Lower leg skin (tissue), 3 donors: ENCODE measurements around the gene NFYA.

ENCODE experiments used
- POLR2A ChIP-seq, 2 donors: fragments of 450-650 bp; IDR thresholded peaks; one replicate each; pipeline ENCODE4 v1.6.1; 2016 to 2017; ENCODE audit warnings: antibody characterized with exemption in 2 of 2, mild to moderate bottlenecking in 1 of 2, moderate library complexity in 1 of 2
- TF ChIP-seq, protein P1 (sequence below), 3 donors: fragments of 450-650 bp; IDR thresholded peaks; one replicate each; pipeline ENCODE4 v1.5.1; 2016; ENCODE audit warnings: antibody characterized with exemption in 3 of 3, mild to moderate bottlenecking in 3 of 3, moderate library complexity in 2 of 3

GRCh38 chr6:41074692-41075436, 2.1 kb downstream of the NFYA start:
- TF ChIP-seq, protein P1, sequence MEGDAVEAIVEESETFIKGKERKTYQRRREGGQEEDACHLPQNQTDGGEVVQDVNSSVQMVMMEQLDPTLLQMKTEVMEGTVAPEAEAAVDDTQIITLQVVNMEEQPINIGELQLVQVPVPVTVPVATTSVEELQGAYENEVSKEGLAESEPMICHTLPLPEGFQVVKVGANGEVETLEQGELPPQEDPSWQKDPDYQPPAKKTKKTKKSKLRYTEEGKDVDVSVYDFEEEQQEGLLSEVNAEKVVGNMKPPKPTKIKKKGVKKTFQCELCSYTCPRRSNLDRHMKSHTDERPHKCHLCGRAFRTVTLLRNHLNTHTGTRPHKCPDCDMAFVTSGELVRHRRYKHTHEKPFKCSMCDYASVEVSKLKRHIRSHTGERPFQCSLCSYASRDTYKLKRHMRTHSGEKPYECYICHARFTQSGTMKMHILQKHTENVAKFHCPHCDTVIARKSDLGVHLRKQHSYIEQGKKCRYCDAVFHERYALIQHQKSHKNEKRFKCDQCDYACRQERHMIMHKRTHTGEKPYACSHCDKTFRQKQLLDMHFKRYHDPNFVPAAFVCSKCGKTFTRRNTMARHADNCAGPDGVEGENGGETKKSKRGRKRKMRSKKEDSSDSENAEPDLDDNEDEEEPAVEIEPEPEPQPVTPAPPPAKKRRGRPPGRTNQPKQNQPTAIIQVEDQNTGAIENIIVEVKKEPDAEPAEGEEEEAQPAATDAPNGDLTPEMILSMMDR (IDR thresholded peaks at IDR 0.05), result no peak
- no peak for TF ChIP-seq POLR2A (IDR thresholded peaks at IDR 0.05)
